Cardiac muscle cell (in vitro differentiated cells and primary cell): ENCODE measurements around the gene RUSF1. TPM values are rescaled to one million over a fixed set of nuclear protein-coding genes. Genes with fewer than 3 reads are reported as not detected.
A peak's percentile ranks its signal among the peaks of the same experiment; 100 is the strongest.

Experiments
- DNase-seq, 2 donors: peaks; one replicate each; pipeline versions ENCODE4 v3.0.0 to v3.0.0-alpha.2; 2010 to 2017; ENCODE audit warnings: low read depth in 1 of 2, low spot score in 1 of 2
- H3K27ac ChIP-seq: fragments of 200-600 bp; sonication (generic); 2 replicates; pipeline ENCODE4 v1.5.1; 2016
- H3K27me3 ChIP-seq: fragments of 200-600 bp; sonication (generic); 2 replicates; pipeline ENCODE4 v1.6.0; 2016; ENCODE audit warnings: control low read depth
- H3K36me3 ChIP-seq: fragments of 200-600 bp; sonication (generic); 2 replicates; pipeline ENCODE4 v1.5.1; 2016; ENCODE audit warnings: control low read depth
- H3K4me1 ChIP-seq: fragments of 200-600 bp; sonication (generic); 2 replicates; pipeline ENCODE4 v1.8.1; 2017; ENCODE audit warnings: low read depth, mild to moderate bottlenecking, mixed run types
- H3K4me3 ChIP-seq: fragments of 200-600 bp; sonication (generic); 2 replicates; pipeline ENCODE4 v1.5.1; 2016; ENCODE audit warnings: mild to moderate bottlenecking
- H3K9me3 ChIP-seq: fragments of 200-600 bp; sonication (generic); 2 replicates; pipeline ENCODE4 v1.5.1; 2017; ENCODE audit warnings: low read depth, mild to moderate bottlenecking, control low read depth
- polyA plus RNA-seq: library from polyadenylated mRNA; unstranded; fragments of >200 nt; fragmentation: Nextera tagmentation; extraction: Ambion mirVana; gene quantifications from 2 replicates; pipeline ENCODE4 v1.2.1, GENCODE V29; 2016
- total RNA-seq: library from RNA; depleted of rRNA; stranded (reverse); fragments of >200 nt; gene quantifications from 2 replicates; pipeline ENCODE4 v1.2.3, GENCODE V29; 2016
- TF ChIP-seq, protein P1 (sequence below): IDR thresholded peaks from 2 replicates; pipeline ENCODE4 v1.5.1; 2012; ENCODE audit warnings: low read depth, mild to moderate bottlenecking, low read length

RUSF1 gene
- total and polyA plus RNA-seq, 2 experiments from 2014 or later, result 54.0 to 113 TPM

DNA sequence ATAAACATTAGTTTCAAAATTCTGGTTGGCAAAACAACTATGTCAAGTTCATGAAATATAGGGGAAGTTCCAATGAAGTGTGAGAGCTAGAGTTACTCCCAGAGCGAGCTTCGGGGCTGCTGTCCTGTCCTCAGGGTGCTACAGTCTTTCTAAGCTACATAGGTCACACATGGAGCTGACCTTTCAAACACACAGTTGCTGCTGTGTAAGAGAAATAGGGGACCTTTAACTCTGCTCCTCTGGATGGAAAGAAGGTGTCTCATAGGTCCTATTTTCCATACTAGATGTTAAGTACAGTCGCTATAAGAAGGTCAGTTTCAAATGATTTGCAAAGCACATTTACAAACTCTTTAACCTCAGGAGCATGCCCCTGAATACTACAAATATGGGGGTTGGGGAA lies 13.2 kb upstream of the RUSF1 start:
- no peaks in the 10 kb centered on the region for H3K27me3 ChIP-seq
- no peak for DNase-seq
- no peak overlapping the region for H3K27ac ChIP-seq
- no peaks in the 10 kb centered on the region for H3K9me3 ChIP-seq
- no peaks in the 10 kb centered on the region for H3K36me3 ChIP-seq
- TF ChIP-seq, protein P1, sequence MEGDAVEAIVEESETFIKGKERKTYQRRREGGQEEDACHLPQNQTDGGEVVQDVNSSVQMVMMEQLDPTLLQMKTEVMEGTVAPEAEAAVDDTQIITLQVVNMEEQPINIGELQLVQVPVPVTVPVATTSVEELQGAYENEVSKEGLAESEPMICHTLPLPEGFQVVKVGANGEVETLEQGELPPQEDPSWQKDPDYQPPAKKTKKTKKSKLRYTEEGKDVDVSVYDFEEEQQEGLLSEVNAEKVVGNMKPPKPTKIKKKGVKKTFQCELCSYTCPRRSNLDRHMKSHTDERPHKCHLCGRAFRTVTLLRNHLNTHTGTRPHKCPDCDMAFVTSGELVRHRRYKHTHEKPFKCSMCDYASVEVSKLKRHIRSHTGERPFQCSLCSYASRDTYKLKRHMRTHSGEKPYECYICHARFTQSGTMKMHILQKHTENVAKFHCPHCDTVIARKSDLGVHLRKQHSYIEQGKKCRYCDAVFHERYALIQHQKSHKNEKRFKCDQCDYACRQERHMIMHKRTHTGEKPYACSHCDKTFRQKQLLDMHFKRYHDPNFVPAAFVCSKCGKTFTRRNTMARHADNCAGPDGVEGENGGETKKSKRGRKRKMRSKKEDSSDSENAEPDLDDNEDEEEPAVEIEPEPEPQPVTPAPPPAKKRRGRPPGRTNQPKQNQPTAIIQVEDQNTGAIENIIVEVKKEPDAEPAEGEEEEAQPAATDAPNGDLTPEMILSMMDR, result no peak
- H3K4me1 ChIP-seq, result no peaks in the 10 kb centered on the region
- no peak overlapping the region for H3K4me3 ChIP-seq

DNA sequence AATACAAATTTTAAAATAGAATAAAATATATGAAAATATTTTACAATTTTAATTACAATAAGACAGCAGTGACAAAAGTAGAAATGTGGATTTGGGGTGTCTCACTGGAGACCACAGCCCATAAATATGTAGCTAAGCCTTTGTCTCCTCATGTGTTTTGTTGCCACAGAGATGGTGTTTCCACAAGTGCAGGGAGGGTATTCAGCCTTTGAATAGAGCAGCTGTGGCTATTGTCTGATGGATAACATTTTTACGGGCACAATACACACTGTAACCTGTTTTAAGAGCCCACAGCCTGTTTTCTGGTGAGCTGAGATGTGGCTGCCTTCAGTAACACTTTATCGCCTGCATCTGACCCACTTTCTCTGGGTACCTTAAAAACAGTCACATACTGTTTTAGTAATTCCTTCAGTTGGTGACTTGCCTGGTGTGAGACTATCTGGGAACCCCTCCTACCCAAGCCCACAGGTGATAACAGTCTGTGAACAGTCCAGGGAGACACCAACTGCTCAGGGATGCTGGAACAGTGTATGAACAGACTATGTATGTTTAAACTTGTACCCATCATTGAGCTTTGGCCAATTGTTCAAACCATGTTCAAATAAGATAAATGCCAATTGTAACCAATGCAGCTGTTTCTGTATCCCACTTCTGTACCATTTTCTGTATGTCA lies 11.7 kb upstream of the RUSF1 start:
- Histone ChIP-seq H3K27ac (no peak overlapping the region), H3K9me3 (no peaks in the 10 kb centered on the region), H3K4me1 (no peaks in the 10 kb centered on the region), H3K4me3 (no peak overlapping the region), H3K36me3 (no peaks in the 10 kb centered on the region), H3K27me3 (no peaks in the 10 kb centered on the region)
- DNase-seq, result no peak
- TF ChIP-seq, protein P1, result no peak

DNA sequence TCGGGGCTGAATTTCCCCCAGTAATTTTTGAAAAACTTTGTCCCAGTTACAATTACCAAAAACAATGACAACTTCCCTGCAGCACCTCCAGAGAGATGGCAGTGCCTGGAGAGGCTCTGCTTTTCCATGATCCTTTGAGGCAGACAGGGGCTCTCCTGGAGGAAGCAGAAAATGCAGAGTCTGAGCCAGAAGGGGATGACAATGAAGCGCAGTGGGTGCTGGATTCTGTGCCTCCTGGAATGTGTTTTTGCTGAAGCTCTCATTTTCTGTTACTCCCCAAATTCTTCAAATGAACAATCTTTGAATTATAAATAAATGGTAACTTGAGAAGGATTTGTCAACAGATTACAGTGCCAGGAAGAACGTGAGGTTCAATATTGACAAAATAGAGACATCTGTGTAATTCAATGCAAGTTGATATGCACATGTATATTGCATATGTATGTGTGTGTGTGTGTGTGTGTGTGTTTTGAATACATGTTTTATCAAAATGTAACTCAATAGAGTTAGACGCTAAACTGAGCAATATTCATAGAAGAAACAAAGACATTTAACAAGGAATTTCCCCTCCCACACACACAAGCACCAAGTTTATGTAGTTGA lies 9.7 kb upstream of the RUSF1 start:
- TF ChIP-seq, protein P1, result no peak
- H3K9me3 ChIP-seq, result no peaks in the 10 kb centered on the region
- H3K27ac ChIP-seq, result no peak overlapping the region
- no peaks in the 10 kb centered on the region for H3K36me3 ChIP-seq
- no peaks in the 10 kb centered on the region for H3K27me3 ChIP-seq
- no peaks in the 10 kb centered on the region for H3K4me1 ChIP-seq
- no peak for DNase-seq
- H3K4me3 ChIP-seq, result no peak overlapping the region

DNA sequence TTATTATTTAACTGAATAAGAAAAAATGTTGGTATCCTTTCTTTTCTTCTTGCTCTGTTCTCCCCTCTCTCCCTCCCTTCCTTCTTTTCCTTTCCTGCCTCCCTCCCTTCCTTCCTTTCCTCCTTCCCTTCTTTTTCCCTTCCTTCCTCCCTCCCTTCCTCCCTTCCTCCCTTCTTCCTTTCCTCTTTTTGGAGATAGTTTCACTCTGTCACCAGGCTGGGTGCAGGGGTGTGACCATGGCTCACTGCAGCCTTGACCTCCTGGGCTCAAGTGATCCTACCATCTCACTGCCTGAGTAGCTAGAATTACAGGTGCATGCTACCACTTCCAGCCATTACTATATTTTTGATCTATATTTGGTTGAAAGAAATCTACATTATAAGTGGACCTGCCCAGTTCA lies 5.7 kb upstream of the RUSF1 start:
- Histone ChIP-seq H3K4me1 (peaks cover 7% of the 10 kb centered on the region), H3K9me3 (no peaks in the 10 kb centered on the region), H3K36me3 (no peaks in the 10 kb centered on the region), H3K27ac (no peak overlapping the region), H3K27me3 (no peaks in the 10 kb centered on the region), H3K4me3 (no peak overlapping the region)
- TF ChIP-seq, protein P1, result no peak
- no peak for DNase-seq

DNA sequence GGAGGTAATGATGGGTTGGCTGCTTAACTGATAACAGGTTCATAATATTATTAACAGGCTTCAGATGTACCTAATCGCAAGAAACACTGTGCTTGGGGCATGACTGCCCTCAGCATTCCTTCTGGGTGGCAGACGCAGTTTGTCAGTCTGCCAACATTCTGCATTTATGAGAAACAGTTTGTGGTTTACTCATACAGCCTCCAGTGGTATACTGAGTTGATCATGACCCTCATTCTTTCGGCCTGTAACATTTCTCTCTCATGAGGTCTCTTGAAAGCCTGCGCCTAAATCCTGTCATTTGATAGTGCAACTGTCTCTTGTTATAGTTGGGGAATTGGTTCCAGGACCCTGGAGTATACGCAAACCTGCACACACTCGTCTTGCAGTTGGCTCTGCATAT lies 4.9 kb upstream of the RUSF1 start:
- Histone ChIP-seq H3K27me3 (no peaks in the 10 kb centered on the region), H3K27ac (no peak overlapping the region), H3K9me3 (no peaks in the 10 kb centered on the region), H3K36me3 (no peaks in the 10 kb centered on the region), H3K4me1 (peaks cover 7% of the 10 kb centered on the region), H3K4me3 (no peak overlapping the region)
- peak in 1 of 2 donors; percentile 32 for DNase-seq
- TF ChIP-seq, protein P1, result no peak
